MM.1S (cell line): ENCODE measurements around the gene TMEM263.

Source experiments
- DNase-seq: peaks from one replicate; pipeline ENCODE4 v3.0.0-alpha.2; 2015
- H2AFZ ChIP-seq: fragments of 300-600 bp; sonication (generic); 2 replicates; pipeline ENCODE4 v1.6.0; 2016; ENCODE audit warnings: antibody characterized with exemption, low read length
- H3F3A ChIP-seq: fragments of 300-600 bp; sonication (generic); 2 replicates; pipeline ENCODE4 v1.6.1; 2016; ENCODE audit warnings: mild to moderate bottlenecking, antibody characterized with exemption, low read length, moderate library complexity, mixed read lengths; ENCODE audit not compliant: insufficient read depth
- H3K27ac ChIP-seq: fragments of 300-600 bp; sonication (generic); 2 replicates; pipeline ENCODE4 v1.5.1; 2016; ENCODE audit warnings: mild to moderate bottlenecking, low read length
- H3K27me3 ChIP-seq: fragments of 300-600 bp; sonication (generic); replicated peaks from 2 replicates; pipeline ENCODE4 v1.6.0; 2016; ENCODE audit warnings: low read length; ENCODE audit not compliant: insufficient read depth
- H3K36me3 ChIP-seq: fragments of 300-600 bp; sonication (generic); replicated peaks from 2 replicates; pipeline ENCODE4 v1.6.1; 2016; ENCODE audit warnings: mild to moderate bottlenecking, low read length, mixed read lengths; ENCODE audit not compliant: insufficient read depth
- H3K4me1 ChIP-seq: fragments of 300-600 bp; sonication (generic); 2 replicates; pipeline ENCODE4 v1.6.1; 2016; ENCODE audit warnings: low read length, mixed read lengths
- H3K4me2 ChIP-seq: fragments of 300-600 bp; sonication (generic); 2 replicates; pipeline ENCODE4 v1.6.0; 2016; ENCODE audit warnings: low read depth, low read length
- H3K4me3 ChIP-seq: fragments of 300-600 bp; sonication (generic); 2 replicates; pipeline ENCODE4 v1.5.1; 2016; ENCODE audit warnings: low read length, mixed read lengths
- H3K79me2 ChIP-seq: fragments of 300-600 bp; sonication (generic); 2 replicates; pipeline ENCODE4 v1.6.1; 2016; ENCODE audit warnings: mixed run types, low read length, mixed read lengths
- H3K9ac ChIP-seq: fragments of 300-600 bp; sonication (generic); 2 replicates; pipeline ENCODE4 v1.6.1; 2016; ENCODE audit warnings: low read length, mixed read lengths
- H3K9me2 ChIP-seq: fragments of 300-600 bp; sonication (generic); replicated peaks from 2 replicates; pipeline ENCODE4 v1.6.1; 2016; ENCODE audit warnings: mild to moderate bottlenecking, low read length, mixed read lengths; ENCODE audit not compliant: insufficient read depth
- H3K9me3 ChIP-seq: fragments of 300-600 bp; sonication (generic); replicated peaks from 2 replicates; pipeline ENCODE4 v1.6.1; 2016; ENCODE audit warnings: mild to moderate bottlenecking, low read length, mixed read lengths; ENCODE audit not compliant: insufficient read depth
- H4K20me1 ChIP-seq: fragments of 300-600 bp; sonication (generic); 2 replicates; pipeline ENCODE4 v1.6.1; 2016; ENCODE audit warnings: mild to moderate bottlenecking, low read length, moderate library complexity, mixed read lengths; ENCODE audit not compliant: insufficient read depth
- EZH2 ChIP-seq: fragments of 300-600 bp; sonication (generic); optimal IDR thresholded peaks from 2 replicates; pipeline ENCODE3; 2017; ENCODE audit warnings: low read depth, mild to moderate bottlenecking, antibody characterized with exemption, low read length, mixed read lengths
- EZH2phosphoT487 ChIP-seq: fragments of 300-600 bp; sonication (generic); IDR thresholded peaks from 2 replicates; pipeline ENCODE4 v1.6.1; 2018; ENCODE audit warnings: antibody characterized with exemption, low read length
- TF ChIP-seq, protein P1 (sequence below): fragments of 300-600 bp; sonication (generic); IDR thresholded peaks from 2 replicates; pipeline ENCODE4 v1.5.1; 2016; ENCODE audit warnings: antibody characterized with exemption, low read length, mixed read lengths

TMEM263 gene

DNA sequence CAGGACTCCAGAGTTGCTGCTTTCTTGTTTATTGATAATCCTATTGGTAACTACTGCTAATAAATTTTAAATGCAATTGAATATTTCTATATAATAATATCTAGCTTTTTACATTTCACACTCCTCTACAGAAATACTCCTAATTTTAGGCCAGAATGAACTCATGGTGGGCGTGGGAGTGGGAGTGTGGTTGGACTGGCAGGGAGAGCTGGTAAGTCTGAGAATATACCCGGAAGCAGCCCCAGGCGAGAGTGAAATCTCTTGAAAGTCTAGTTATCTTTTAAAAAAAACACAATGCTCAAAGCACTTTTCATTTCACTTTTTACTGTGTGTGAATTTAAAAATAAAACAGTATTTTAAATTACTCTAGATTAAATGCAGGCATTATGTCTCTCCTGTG is 4.7 kb downstream of the TMEM263 start:
- H3K4me1 ChIP-seq, result peaks cover 5% of the 10 kb centered on the region

DNA sequence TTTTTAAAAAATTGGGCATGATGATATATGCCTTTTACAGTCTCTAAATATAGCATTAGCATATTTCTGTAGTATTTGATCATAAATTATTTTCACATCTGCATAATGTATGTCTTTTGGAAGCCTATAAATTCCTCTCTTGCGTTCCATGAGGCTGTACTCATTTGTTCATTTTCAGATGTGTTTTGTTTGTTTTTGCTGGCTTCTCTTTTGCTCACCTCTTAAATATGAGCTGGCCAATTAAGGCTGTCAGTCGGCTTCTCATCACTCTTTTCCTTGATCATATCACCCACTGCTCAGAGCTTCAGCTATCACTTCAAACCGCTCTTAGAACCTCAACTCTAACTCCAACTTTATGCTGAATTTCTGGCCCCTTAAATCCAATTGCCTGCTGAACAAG is 6.6 kb downstream of the TMEM263 start:
- no peaks in the 10 kb centered on the region for H4K20me1 ChIP-seq
- H3K4me3 ChIP-seq, result no peak overlapping the region
- H3K9me2 ChIP-seq, result no peaks in the 10 kb centered on the region
- no peak for DNase-seq
- H3F3A ChIP-seq, result no peaks in the 10 kb centered on the region
- no peak for TF ChIP-seq EZH2
- TF ChIP-seq, protein P1, sequence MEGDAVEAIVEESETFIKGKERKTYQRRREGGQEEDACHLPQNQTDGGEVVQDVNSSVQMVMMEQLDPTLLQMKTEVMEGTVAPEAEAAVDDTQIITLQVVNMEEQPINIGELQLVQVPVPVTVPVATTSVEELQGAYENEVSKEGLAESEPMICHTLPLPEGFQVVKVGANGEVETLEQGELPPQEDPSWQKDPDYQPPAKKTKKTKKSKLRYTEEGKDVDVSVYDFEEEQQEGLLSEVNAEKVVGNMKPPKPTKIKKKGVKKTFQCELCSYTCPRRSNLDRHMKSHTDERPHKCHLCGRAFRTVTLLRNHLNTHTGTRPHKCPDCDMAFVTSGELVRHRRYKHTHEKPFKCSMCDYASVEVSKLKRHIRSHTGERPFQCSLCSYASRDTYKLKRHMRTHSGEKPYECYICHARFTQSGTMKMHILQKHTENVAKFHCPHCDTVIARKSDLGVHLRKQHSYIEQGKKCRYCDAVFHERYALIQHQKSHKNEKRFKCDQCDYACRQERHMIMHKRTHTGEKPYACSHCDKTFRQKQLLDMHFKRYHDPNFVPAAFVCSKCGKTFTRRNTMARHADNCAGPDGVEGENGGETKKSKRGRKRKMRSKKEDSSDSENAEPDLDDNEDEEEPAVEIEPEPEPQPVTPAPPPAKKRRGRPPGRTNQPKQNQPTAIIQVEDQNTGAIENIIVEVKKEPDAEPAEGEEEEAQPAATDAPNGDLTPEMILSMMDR, result no peak
- no peak for TF ChIP-seq EZH2phosphoT487
- no peaks in the 10 kb centered on the region for H3K36me3 ChIP-seq
- no peaks in the 10 kb centered on the region for H3K27me3 ChIP-seq
- H3K4me2 ChIP-seq, result no peak overlapping the region
- H2AFZ ChIP-seq, result no peak overlapping the region
- H3K27ac ChIP-seq, result no peak overlapping the region
- H3K79me2 ChIP-seq, result peaks cover 14% of the 10 kb centered on the region; the same call in 1 of the 2 replicates
- H3K9ac ChIP-seq, result no peak overlapping the region
- no peaks in the 10 kb centered on the region for H3K9me3 ChIP-seq
- peaks cover 5% of the 10 kb centered on the region for H3K4me1 ChIP-seq

More for the DNA sequence above, 4.7 kb downstream of the TMEM263 start:
- no peak for DNase-seq
- Histone ChIP-seq H3K27me3 (no peaks in the 10 kb centered on the region), H3K27ac (no peak overlapping the region), H3F3A (no peaks in the 10 kb centered on the region), H3K36me3 (no peaks in the 10 kb centered on the region), H3K4me3 (no peak overlapping the region), H2AFZ (no peak overlapping the region), H3K4me2 (no peak overlapping the region), H3K9me3 (no peaks in the 10 kb centered on the region), H3K9ac (no peak overlapping the region), H3K9me2 (no peaks in the 10 kb centered on the region), H3K79me2 (peaks cover 14% of the 10 kb centered on the region; the same call in 1 of the 2 replicates), H4K20me1 (no peaks in the 10 kb centered on the region)
- no peak for TF ChIP-seq EZH2
- TF ChIP-seq EZH2phosphoT487, result no peak
- TF ChIP-seq, protein P1, result no peak

DNA sequence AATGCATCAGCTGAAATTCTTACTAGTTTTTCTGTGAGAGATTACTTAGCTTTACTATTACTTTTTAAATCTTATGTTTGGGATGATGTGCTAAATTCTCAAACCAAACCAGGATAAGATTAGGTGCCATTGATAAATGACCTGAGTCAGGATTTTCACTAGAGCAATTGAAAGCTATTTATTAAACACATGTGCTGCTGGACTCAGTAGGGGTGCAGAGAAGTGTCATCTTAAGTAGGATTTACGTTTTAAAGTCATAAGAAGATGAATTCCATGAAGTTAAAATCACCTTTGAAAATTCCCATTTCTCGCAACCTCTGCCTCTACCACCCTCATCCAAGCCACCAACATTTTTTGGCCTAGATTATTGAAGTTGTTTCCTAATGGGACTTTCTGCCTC is 8.8 kb downstream of the TMEM263 start:
- Histone ChIP-seq H3K27ac (no peak overlapping the region), H3K4me2 (no peak overlapping the region), H3K9ac (no peak overlapping the region), H3K4me1 (no peaks in the 10 kb centered on the region), H3K79me2 (no peaks in the 10 kb centered on the region), H3K36me3 (no peaks in the 10 kb centered on the region), H3K9me3 (no peaks in the 10 kb centered on the region), H2AFZ (no peak overlapping the region), H3F3A (no peaks in the 10 kb centered on the region), H3K9me2 (no peaks in the 10 kb centered on the region), H3K4me3 (no peak overlapping the region), H3K27me3 (no peaks in the 10 kb centered on the region), H4K20me1 (no peaks in the 10 kb centered on the region)
- TF ChIP-seq, protein P1, result no peak
- TF ChIP-seq EZH2 (no peak), EZH2phosphoT487 (no peak)
- no peak for DNase-seq
